WTC11 (cell line): ENCODE results near the gene CELSR1.

ENCODE experiments used
- FOXK1 ChIP-seq: sonication (generic); formaldehyde crosslinking; IDR thresholded peaks from 2 replicates; pipeline ENCODE4 v1.8.0; 2022; ENCODE audit warnings: mild to moderate bottlenecking, moderate library complexity, missing genetic modification reagents
- JUN ChIP-seq: sonication (generic); formaldehyde crosslinking; IDR thresholded peaks from 2 replicates; pipeline ENCODE4 v1.8.0; 2023; ENCODE audit warnings: mild to moderate bottlenecking, missing genetic modification reagents
- NFATC4 ChIP-seq: fragments of 250-450 bp; sonication (Bioruptor Pico); IDR thresholded peaks from 2 replicates; pipeline ENCODE4 v1.9.0; 2021; ENCODE audit warnings: mild to moderate bottlenecking
- NR3C1 ChIP-seq: sonication (generic); formaldehyde crosslinking; conservative IDR thresholded peaks from 2 replicates; pipeline ENCODE4 v1.8.1; 2023; ENCODE audit warnings: low read depth, mild to moderate bottlenecking, missing genetic modification reagents
- ZNF396 ChIP-seq: fragments of 250-450 bp; sonication (Bioruptor Pico); IDR thresholded peaks from 2 replicates; pipeline ENCODE4 v1.8.0; 2021; ENCODE audit warnings: mild to moderate bottlenecking, moderate library complexity, borderline replicate concordance
- TF ChIP-seq, protein P1 (sequence below): sonication (generic); formaldehyde crosslinking; IDR thresholded peaks from 2 replicates; pipeline ENCODE4 v1.8.0; 2022; ENCODE audit warnings: mild to moderate bottlenecking, missing genetic modification reagents
- TF ChIP-seq, protein P2 (sequence below): fragments of 200-600 bp; IDR thresholded peaks from 2 replicates; pipeline ENCODE4 v1.8.0; 2022; ENCODE audit warnings: antibody characterized with exemption
- TF ChIP-seq, protein P3 (sequence below): sonication (generic); formaldehyde crosslinking; conservative IDR thresholded peaks from 2 replicates; pipeline ENCODE4 v1.8.1; 2023; ENCODE audit warnings: mild to moderate bottlenecking, low read depth, missing genetic modification reagents, moderate library complexity
- TF ChIP-seq, protein P4 (sequence below): sonication (generic); formaldehyde crosslinking; IDR thresholded peaks from 2 replicates; pipeline ENCODE4 v1.8.1; 2022; ENCODE audit warnings: low read depth, mild to moderate bottlenecking, moderate library complexity, missing genetic modification reagents, borderline replicate concordance

DNA sequence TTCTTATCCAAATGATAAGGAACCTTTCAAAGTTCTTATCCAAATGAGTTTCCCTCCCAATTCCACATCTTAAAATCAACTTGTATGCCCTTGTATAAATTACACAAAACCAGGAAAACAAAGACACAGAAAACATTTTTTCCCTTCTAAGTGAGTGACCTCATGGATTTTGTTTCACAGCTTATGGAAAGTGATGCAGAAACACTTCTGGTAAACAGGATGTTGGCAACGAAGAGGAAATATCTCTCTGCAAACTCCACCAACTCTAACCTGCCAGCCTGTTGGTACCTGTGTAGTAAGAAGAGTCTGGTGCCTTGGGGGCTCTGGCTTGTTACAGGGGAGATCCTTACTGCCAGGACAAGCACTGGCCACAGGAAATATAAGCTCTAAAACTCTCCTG, 57.0 kb downstream of the CELSR1 start:
- TF ChIP-seq, protein P1, sequence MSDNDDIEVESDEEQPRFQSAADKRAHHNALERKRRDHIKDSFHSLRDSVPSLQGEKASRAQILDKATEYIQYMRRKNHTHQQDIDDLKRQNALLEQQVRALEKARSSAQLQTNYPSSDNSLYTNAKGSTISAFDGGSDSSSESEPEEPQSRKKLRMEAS (CRISPR knock-in tag) = no peak
- TF ChIP-seq, protein P2, sequence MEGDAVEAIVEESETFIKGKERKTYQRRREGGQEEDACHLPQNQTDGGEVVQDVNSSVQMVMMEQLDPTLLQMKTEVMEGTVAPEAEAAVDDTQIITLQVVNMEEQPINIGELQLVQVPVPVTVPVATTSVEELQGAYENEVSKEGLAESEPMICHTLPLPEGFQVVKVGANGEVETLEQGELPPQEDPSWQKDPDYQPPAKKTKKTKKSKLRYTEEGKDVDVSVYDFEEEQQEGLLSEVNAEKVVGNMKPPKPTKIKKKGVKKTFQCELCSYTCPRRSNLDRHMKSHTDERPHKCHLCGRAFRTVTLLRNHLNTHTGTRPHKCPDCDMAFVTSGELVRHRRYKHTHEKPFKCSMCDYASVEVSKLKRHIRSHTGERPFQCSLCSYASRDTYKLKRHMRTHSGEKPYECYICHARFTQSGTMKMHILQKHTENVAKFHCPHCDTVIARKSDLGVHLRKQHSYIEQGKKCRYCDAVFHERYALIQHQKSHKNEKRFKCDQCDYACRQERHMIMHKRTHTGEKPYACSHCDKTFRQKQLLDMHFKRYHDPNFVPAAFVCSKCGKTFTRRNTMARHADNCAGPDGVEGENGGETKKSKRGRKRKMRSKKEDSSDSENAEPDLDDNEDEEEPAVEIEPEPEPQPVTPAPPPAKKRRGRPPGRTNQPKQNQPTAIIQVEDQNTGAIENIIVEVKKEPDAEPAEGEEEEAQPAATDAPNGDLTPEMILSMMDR = no peak
- TF ChIP-seq NR3C1 (CRISPR knock-in tag) (no peak), NFATC4 (CRISPR knock-in tag) (no peak), ZNF396 (CRISPR knock-in tag) (no peak), FOXK1 (CRISPR knock-in tag) (no peak), JUN (no peak)
- TF ChIP-seq, protein P3, sequence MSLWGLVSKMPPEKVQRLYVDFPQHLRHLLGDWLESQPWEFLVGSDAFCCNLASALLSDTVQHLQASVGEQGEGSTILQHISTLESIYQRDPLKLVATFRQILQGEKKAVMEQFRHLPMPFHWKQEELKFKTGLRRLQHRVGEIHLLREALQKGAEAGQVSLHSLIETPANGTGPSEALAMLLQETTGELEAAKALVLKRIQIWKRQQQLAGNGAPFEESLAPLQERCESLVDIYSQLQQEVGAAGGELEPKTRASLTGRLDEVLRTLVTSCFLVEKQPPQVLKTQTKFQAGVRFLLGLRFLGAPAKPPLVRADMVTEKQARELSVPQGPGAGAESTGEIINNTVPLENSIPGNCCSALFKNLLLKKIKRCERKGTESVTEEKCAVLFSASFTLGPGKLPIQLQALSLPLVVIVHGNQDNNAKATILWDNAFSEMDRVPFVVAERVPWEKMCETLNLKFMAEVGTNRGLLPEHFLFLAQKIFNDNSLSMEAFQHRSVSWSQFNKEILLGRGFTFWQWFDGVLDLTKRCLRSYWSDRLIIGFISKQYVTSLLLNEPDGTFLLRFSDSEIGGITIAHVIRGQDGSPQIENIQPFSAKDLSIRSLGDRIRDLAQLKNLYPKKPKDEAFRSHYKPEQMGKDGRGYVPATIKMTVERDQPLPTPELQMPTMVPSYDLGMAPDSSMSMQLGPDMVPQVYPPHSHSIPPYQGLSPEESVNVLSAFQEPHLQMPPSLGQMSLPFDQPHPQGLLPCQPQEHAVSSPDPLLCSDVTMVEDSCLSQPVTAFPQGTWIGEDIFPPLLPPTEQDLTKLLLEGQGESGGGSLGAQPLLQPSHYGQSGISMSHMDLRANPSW = no peak
- TF ChIP-seq, protein P4, sequence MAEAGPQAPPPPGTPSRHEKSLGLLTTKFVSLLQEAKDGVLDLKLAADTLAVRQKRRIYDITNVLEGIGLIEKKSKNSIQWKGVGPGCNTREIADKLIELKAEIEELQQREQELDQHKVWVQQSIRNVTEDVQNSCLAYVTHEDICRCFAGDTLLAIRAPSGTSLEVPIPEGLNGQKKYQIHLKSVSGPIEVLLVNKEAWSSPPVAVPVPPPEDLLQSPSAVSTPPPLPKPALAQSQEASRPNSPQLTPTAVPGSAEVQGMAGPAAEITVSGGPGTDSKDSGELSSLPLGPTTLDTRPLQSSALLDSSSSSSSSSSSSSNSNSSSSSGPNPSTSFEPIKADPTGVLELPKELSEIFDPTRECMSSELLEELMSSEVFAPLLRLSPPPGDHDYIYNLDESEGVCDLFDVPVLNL (CRISPR knock-in tag) = no peak
